Breast epithelium (tissue), 3 donors: ENCODE results near the gene ARFGEF2.

Experiments used
- CTCF ChIP-seq, 3 donors: fragments of 450-650 bp; IDR thresholded peaks; one replicate each; pipeline ENCODE4 v1.5.1; 2016 to 2017; ENCODE audit warnings: antibody characterized with exemption in 3 of 3, mild to moderate bottlenecking in 3 of 3, moderate library complexity in 3 of 3
- POLR2A ChIP-seq: fragments of 450-650 bp; IDR thresholded peaks from one replicate; pipeline ENCODE4 v1.6.1; 2016; ENCODE audit warnings: antibody characterized with exemption, mild to moderate bottlenecking, moderate library complexity
- POLR2AphosphoS5 ChIP-seq, 3 donors: sonication (generic); formaldehyde crosslinking; IDR thresholded peaks; one replicate each; pipeline ENCODE4 v1.6.1; 2017; ENCODE audit warnings: antibody characterized with exemption in 3 of 3

- TF ChIP-seq CTCF (IDR thresholded peaks at IDR 0.05) (no peak), POLR2A (no peak), POLR2AphosphoS5 (IDR thresholded peaks at IDR 0.05) (no peak)
Measured at GRCh38 chr20:48919882-48920526, 1.5 kb upstream of the ARFGEF2 start.
